Endometrial microvascular endothelial cells (primary cell): Measurements from ENCODE around the gene SLC16A10. TPM values are rescaled to one million over a fixed set of nuclear protein-coding genes. Genes with fewer than 3 reads are reported as not detected.
"Not testable (repeated sequence)": the region's sequence is repeated elsewhere in the genome, so short reads cannot be mapped to it uniquely, and the experiment has no call there.

ENCODE experiments used
- in situ Hi-C: cut with HindIII; loops from 2 replicates; pipeline ENCODE4 v1.10.0; 2017; ENCODE audit warnings: low sequenced_read_pairs, low pct_unique_long_range_greater_than_20kb; ENCODE audit errors: inconsistent ontology term
- total RNA-seq: library from RNA; depleted of rRNA; stranded (reverse); fragments of >200 nt; gene quantifications from one replicate; pipeline ENCODE4 v1.2.3, GENCODE V29; 2015; ENCODE audit errors: inconsistent ontology term

SLC16A10 gene
- total RNA-seq, 1 donor from 2014 or later: not detected

- in situ Hi-C loops: no loop called here
These were observed 151.3 kb downstream of the SLC16A10 start for GRCh38 chr6:111238464-111239119.

- in situ Hi-C loops: no loop called here
These were observed 152.2 kb downstream of the SLC16A10 start for GRCh38 chr6:111239461-111239860.

- in situ Hi-C loops: no loop called here
These were observed 155.1 kb downstream of the SLC16A10 start for GRCh38 chr6:111242452-111242851.

GRCh38 chr6:111243095-111243494 lies 155.8 kb downstream of the SLC16A10 start:
- in situ Hi-C loops: no loop called here

GRCh38 chr6:111248789-111249188 lies 161.5 kb downstream of the SLC16A10 start:
- in situ Hi-C loops: no loop called here

- in situ Hi-C loops: no loop called here
These were observed 163.6 kb downstream of the SLC16A10 start for GRCh38 chr6:111250791-111251354.

- in situ Hi-C loops: no loop called here
These were observed 165.4 kb downstream of the SLC16A10 start for GRCh38 chr6:111252726-111253125.

GRCh38 chr6:111254004-111254778 lies 166.9 kb downstream of the SLC16A10 start:
- in situ Hi-C loops: no loop called here

GRCh38 chr6:111254779-111255166 lies 167.5 kb downstream of the SLC16A10 start:
- in situ Hi-C loops: no loop called here

- in situ Hi-C loops: not testable (repeated sequence)
These were observed 168.5 kb downstream of the SLC16A10 start for GRCh38 chr6:111255838-111256237.

- in situ Hi-C loops: no loop called here
These were observed 169.3 kb downstream of the SLC16A10 start for GRCh38 chr6:111256646-111257045.

- in situ Hi-C loops: no loop called here
These were observed 170.7 kb downstream of the SLC16A10 start for GRCh38 chr6:111258010-111258409.

GRCh38 chr6:111258615-111259088 lies 171.3 kb downstream of the SLC16A10 start:
- in situ Hi-C loops: no loop called here

GRCh38 chr6:111259089-111259831 lies 172.0 kb downstream of the SLC16A10 start:
- in situ Hi-C loops: no loop called here

GRCh38 chr6:111260570-111261298 lies 173.4 kb downstream of the SLC16A10 start:
- in situ Hi-C loops: no loop called here

- in situ Hi-C loops: no loop called here
These were observed 176.5 kb downstream of the SLC16A10 start for GRCh38 chr6:111263837-111264236.

- in situ Hi-C loops: no loop called here
These were observed 178.5 kb downstream of the SLC16A10 start for GRCh38 chr6:111265842-111266241.

- in situ Hi-C loops: no loop called here
These were observed 179.0 kb downstream of the SLC16A10 start for GRCh38 chr6:111266276-111266675.
